Colonic mucosa (tissue), 4 donors: ENCODE results near the gene DPP10. TPM values are rescaled to one million over a fixed set of nuclear protein-coding genes. Genes with fewer than 3 reads are reported as not detected.

Experiments used
- DNase-seq: peaks from one replicate; pipeline ENCODE4 v3.0.0-alpha.2; 2020
- H3K27ac ChIP-seq: fragments of 200-600 bp; one replicate; pipeline ENCODE4 v1.8.0; 2021
- H3K27me3 ChIP-seq: fragments of 200-600 bp; one replicate; pipeline ENCODE4 v1.8.0; 2021
- H3K36me3 ChIP-seq: fragments of 200-600 bp; one replicate; pipeline ENCODE4 v1.8.0; 2021
- H3K4me1 ChIP-seq: fragments of 200-600 bp; one replicate; pipeline ENCODE4 v1.8.0; 2021; ENCODE audit warnings: mild to moderate bottlenecking
- H3K4me3 ChIP-seq: fragments of 200-600 bp; one replicate; pipeline ENCODE4 v1.8.0; 2021
- H3K9ac ChIP-seq, 2 donors: one replicate each; pipeline ENCODE4 v1.7.0; 2013; ENCODE audit warnings: control low read depth in 2 of 2, low read depth in 2 of 2, low read length in 2 of 2
- H3K9me3 ChIP-seq: fragments of 200-600 bp; one replicate; pipeline ENCODE4 v1.8.0; 2021
- CTCF ChIP-seq: fragments of 200-600 bp; IDR thresholded peaks from one replicate; pipeline ENCODE4 v1.8.0; 2022; ENCODE audit warnings: antibody characterized with exemption, mild to moderate bottlenecking
- intact Hi-C: fragments of 100-400 bp; cut with DNase I; formaldehyde crosslinking; loops from one replicate; pipeline ENCODE4 v1.14.1; 2022
- total RNA-seq, 2 donors: library from RNA; stranded (reverse); fragmentation: NEBNext Ultra II Directional in 1 of 2; extraction: Animal tissue kit (Norgen Biotek cat#: 25700) in 1 of 2; gene quantifications; one replicate each; pipeline ENCODE4 v1.2.1, GENCODE V29; 2021
- donor health status: healthy.
- donor health status: DM: no; HTN: no; CAD: no.
- donor health status: DM: no; HTN: no; CAD: no.

The DPP10 gene
- total RNA-seq, 2 donors from 2014 or later: 6.0 to 8.1 TPM

DNA sequence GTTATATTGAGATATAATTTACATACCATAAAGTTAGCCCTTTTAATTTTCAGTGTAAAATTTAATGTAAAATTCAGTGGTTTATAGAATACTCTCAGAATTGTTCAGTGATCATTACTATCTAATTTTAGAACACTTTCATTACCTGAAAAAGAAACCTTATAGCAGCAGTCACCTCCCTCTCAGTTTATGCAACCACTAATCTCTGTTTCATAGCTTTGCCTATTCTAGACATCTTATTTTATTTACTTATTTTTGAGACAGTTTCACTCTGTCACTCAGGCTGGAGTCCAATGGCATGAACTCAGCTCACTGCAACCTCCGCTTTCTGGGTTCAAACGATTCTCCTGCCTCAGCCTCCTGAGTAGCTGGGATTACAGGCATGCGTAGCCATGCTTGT lies 479.6 kb downstream of the DPP10 start:
- no peaks in the 10 kb centered on the region for H3K36me3 ChIP-seq
- H3K9me3 ChIP-seq: no peaks in the 10 kb centered on the region
- intact Hi-C loops: no loop called here
- H3K4me1 ChIP-seq: no peaks in the 10 kb centered on the region
- no peak overlapping the region for H3K27ac ChIP-seq
- no peak overlapping the region for H3K9ac ChIP-seq
- TF ChIP-seq CTCF: no peak
- no peak for DNase-seq
- no peak overlapping the region for H3K4me3 ChIP-seq
- no peaks in the 10 kb centered on the region for H3K27me3 ChIP-seq

- Histone ChIP-seq H3K4me3 (no peak overlapping the region), H3K27me3 (no peaks in the 10 kb centered on the region), H3K27ac (no peak overlapping the region), H3K36me3 (no peaks in the 10 kb centered on the region), H3K9me3 (no peaks in the 10 kb centered on the region), H3K9ac (no peak overlapping the region), H3K4me1 (no peaks in the 10 kb centered on the region)
- intact Hi-C loops: no loop called here
- TF ChIP-seq CTCF: no peak
- no peak for DNase-seq
These were observed 483.1 kb downstream of the DPP10 start for GRCh38 chr2:114925296-114926255.

- Histone ChIP-seq H3K4me1 (no peaks in the 10 kb centered on the region), H3K27me3 (no peaks in the 10 kb centered on the region)
These were observed 483.9 kb downstream of the DPP10 start for GRCh38 chr2:114926303-114926702.

DNA sequence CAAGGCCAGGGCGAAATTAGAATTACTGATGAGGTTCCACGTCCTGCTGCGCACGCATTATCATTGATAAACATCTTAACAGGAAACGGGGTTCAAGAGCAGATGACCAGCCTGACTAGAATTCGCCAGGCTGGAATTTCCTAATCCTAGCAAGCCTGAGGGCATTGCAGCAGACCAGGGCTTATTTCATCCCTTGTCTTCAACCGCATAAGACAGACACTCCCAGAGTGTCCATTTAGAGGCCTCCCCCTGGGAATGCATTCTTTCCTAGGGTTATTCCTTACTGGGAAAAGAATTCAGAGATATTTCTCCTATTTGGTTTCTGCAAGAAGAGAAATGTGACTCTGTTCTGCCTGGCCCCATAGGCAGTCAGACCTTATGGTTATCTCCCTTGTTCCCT lies 486.8 kb downstream of the DPP10 start:
- H3K27ac ChIP-seq: no peak overlapping the region
- no peaks in the 10 kb centered on the region for H3K27me3 ChIP-seq
- TF ChIP-seq CTCF: no peak
- no peaks in the 10 kb centered on the region for H3K4me1 ChIP-seq
- no peaks in the 10 kb centered on the region for H3K36me3 ChIP-seq
- intact Hi-C loops: no loop called here
- no peak overlapping the region for H3K9ac ChIP-seq
- no peaks in the 10 kb centered on the region for H3K9me3 ChIP-seq
- no peak for DNase-seq
- H3K4me3 ChIP-seq: no peak overlapping the region

More at GRCh38 chr2:114926303-114926702, 483.9 kb downstream of the DPP10 start:
- Histone ChIP-seq H3K27ac (no peak overlapping the region), H3K9ac (no peak overlapping the region), H3K4me3 (no peak overlapping the region), H3K9me3 (no peaks in the 10 kb centered on the region), H3K36me3 (no peaks in the 10 kb centered on the region)
- intact Hi-C loops: no loop called here
- DNase-seq: no peak
- TF ChIP-seq CTCF: no peak

GRCh38 chr2:114933671-114934241 lies 491.3 kb downstream of the DPP10 start:
- H3K4me1 ChIP-seq: no peaks in the 10 kb centered on the region
- no peak overlapping the region for H3K9ac ChIP-seq
- intact Hi-C loops: no loop called here
- no peak overlapping the region for H3K27ac ChIP-seq
- H3K36me3 ChIP-seq: no peaks in the 10 kb centered on the region
- H3K27me3 ChIP-seq: no peaks in the 10 kb centered on the region
- no peaks in the 10 kb centered on the region for H3K9me3 ChIP-seq
- H3K4me3 ChIP-seq: no peak overlapping the region
- TF ChIP-seq CTCF: no peak
- DNase-seq: no peak
